Measurements from ENCODE around the gene LOXL1. TPM values are rescaled to one million over a fixed set of nuclear protein-coding genes. Genes with fewer than 3 reads are reported as not detected.

LOXL1 gene
- 10 to 100 TPM; 86.3 to 88.4 (median 88.1) TPM for polyA plus RNA-seq (ENCODE audit: insufficient read length in 3 of 3)

GRCh38 chr15:73926219-73927002, at the start of gene LOXL1:
TSS of gene LOXL1 (plus strand) at chr15:73926462. CDS start at chr15:73926784, 322 bp downstream.
- no peak for DNase-seq (ENCODE audit: low read depth in 3 of 3, low spot score in 2 of 3)

- DNase-seq (ENCODE audit: low read depth in 3 of 3, low spot score in 2 of 3): no peak
Observed at GRCh38 chr15:73879426-73879825, 46.8 kb upstream of the LOXL1 start.

GRCh38 chr15:73881579-73882320, 44.5 kb upstream of the LOXL1 start:
- no peak for DNase-seq (ENCODE audit: low read depth in 3 of 3, low spot score in 2 of 3)

- no peak for DNase-seq (ENCODE audit: low read depth in 3 of 3, low spot score in 2 of 3)
Observed at GRCh38 chr15:73882761-73883419, 43.4 kb upstream of the LOXL1 start.

GRCh38 chr15:73884159-73884558, 42.1 kb upstream of the LOXL1 start:
- no peak for DNase-seq (ENCODE audit: low read depth in 3 of 3, low spot score in 2 of 3)

GRCh38 chr15:73885954-73886700, 40.1 kb upstream of the LOXL1 start:
- DNase-seq (ENCODE audit: low read depth in 3 of 3, low spot score in 2 of 3): no peak

- no peak for DNase-seq (ENCODE audit: low read depth in 3 of 3, low spot score in 2 of 3)
Observed at GRCh38 chr15:73886717-73887345, 39.4 kb upstream of the LOXL1 start.

- DNase-seq (ENCODE audit: low read depth in 3 of 3, low spot score in 2 of 3): no peak
Observed at GRCh38 chr15:73887481-73887880, 38.8 kb upstream of the LOXL1 start.

GRCh38 chr15:73888224-73889041, 37.8 kb upstream of the LOXL1 start:
- DNase-seq (ENCODE audit: low read depth in 3 of 3, low spot score in 2 of 3): no peak

GRCh38 chr15:73889053-73889761, 37.1 kb upstream of the LOXL1 start:
- no peak for DNase-seq (ENCODE audit: low read depth in 3 of 3, low spot score in 2 of 3)

- no peak for DNase-seq (ENCODE audit: low read depth in 3 of 3, low spot score in 2 of 3)
Observed at GRCh38 chr15:73889762-73890124, 36.5 kb upstream of the LOXL1 start.

- no peak for DNase-seq (ENCODE audit: low read depth in 3 of 3, low spot score in 2 of 3)
Observed at GRCh38 chr15:73891328-73892315, 34.6 kb upstream of the LOXL1 start.

GRCh38 chr15:73892446-73893226, 33.6 kb upstream of the LOXL1 start:
- no peak for DNase-seq (ENCODE audit: low read depth in 3 of 3, low spot score in 2 of 3)

- no peak for DNase-seq (ENCODE audit: low read depth in 3 of 3, low spot score in 2 of 3)
Observed at GRCh38 chr15:73894133-73894814, 32.0 kb upstream of the LOXL1 start.

- no peak for DNase-seq (ENCODE audit: low read depth in 3 of 3, low spot score in 2 of 3)
Observed at GRCh38 chr15:73897441-73898261, 28.6 kb upstream of the LOXL1 start.
